Measurements from ENCODE around the gene STK38L. TPM values are rescaled to one million over a fixed set of nuclear protein-coding genes. Genes with fewer than 3 reads are reported as not detected.

Gene STK38L
- total and polyA plus RNA-seq, 2 of the 8 experiments (the other 6 are each of a cell fraction or from before 2014, with no cell fraction given), result 8.1 to 63.6 TPM

GRCh38 chr12:27303139-27304111, 59.3 kb downstream of the STK38L start:
- no peak overlapping the region for H3K23ac ChIP-seq (ENCODE audit: insufficient read length)
- CTCF ChIA-PET (ENCODE audit: partially characterized antibody), result interaction anchor here (0.7 to 2.2 kb wide), 10 partner anchors 18 to 287 kb away, joined by 3 to 9 read pairs (median 4); partner anchors contain the start of gene C12orf71
- H3K4ac ChIP-seq (replicated peaks; ENCODE audit: insufficient read length, low read depth, low read length), result no peak overlapping the region
- no peak overlapping the region for H2AFZ ChIP-seq (ENCODE audit: low read length)
- 81 to 100% methylated on average over 2 to 3 of the region's 3 CpGs for WGBS, 2 experiments (ENCODE audit: extremely low coverage in 1 of 2, insufficient coverage in 1 of 2, insufficient read length in 1 of 2, insufficient replicate concordance in 2 of 2, low coverage in 1 of 2, low lambda C conversion rate in 2 of 2, missing lambda C conversion rate in 1 of 2)
- H3K4me3 ChIP-seq (ENCODE audit: extremely low read depth in 1 of 4, insufficient read depth in 2 of 4, low read depth in 3 of 4, low read length in 4 of 4), result no peak overlapping the region
- no peaks in the 10 kb centered on the region for H3K79me1 ChIP-seq (ENCODE audit: low read depth, low read length)
- H4K91ac ChIP-seq (replicated peaks; ENCODE audit: insufficient read length, low read length), result no peak overlapping the region
- no peaks in the 10 kb centered on the region for H3K23me2 ChIP-seq (ENCODE audit: low read depth, low read length)
- no peaks in the 10 kb centered on the region for H4K20me1 ChIP-seq (replicated peaks in 1 of 2; ENCODE audit: control insufficient read depth in 1 of 2, insufficient read depth in 2 of 2, low read length in 2 of 2)
- no peak for TF ChIP-seq KDM4A (IDR thresholded peaks at IDR 0.05; ENCODE audit: low read depth, low read length, severe bottlenecking)
- no peak for TF ChIP-seq YY1 (IDR thresholded peaks at IDR 0.05; ENCODE audit: low read depth, low read length)
- no peak for TF ChIP-seq GTF2F1 (IDR thresholded peaks at IDR 0.05; ENCODE audit: borderline replicate concordance, low read depth, low read length)
- no peak for TF ChIP-seq SP1 (IDR thresholded peaks at IDR 0.05; ENCODE audit: low read depth, low read length)
- TF ChIP-seq MAFK (IDR thresholded peaks at IDR 0.05; ENCODE audit: low read depth, low read length), result no peak
- no peak overlapping the region for H2BK15ac ChIP-seq (ENCODE audit: low read length)
- H2BK120ac ChIP-seq (replicated peaks; ENCODE audit: low read depth, low read length), result no peak overlapping the region
- no peaks in the 10 kb centered on the region for H3K4me1 ChIP-seq (replicated peaks in 1 of 4; ENCODE audit: control insufficient read depth in 3 of 4, insufficient read depth in 4 of 4, low read length in 3 of 4)
- H3K9me3 ChIP-seq (ENCODE audit: insufficient read depth in 2 of 2, low read depth in 1 of 2, low read length in 1 of 2), result no peaks in the 10 kb centered on the region
- H2AK5ac ChIP-seq (ENCODE audit: low read depth, low read length), result no peak overlapping the region
- H4K8ac ChIP-seq (ENCODE audit: extremely low read depth, insufficient read depth, low read length), result no peak overlapping the region; the same call in 1 of the 2 replicates
- H2BK20ac ChIP-seq (ENCODE audit: low read length), result no peak overlapping the region
- FAIRE-seq, result no peak
- peaks cover 0 to 19% (median 3%) of the 10 kb centered on the region in 4 experiments; a peak in 2 of 8 replicates for H3K36me3 ChIP-seq (ENCODE audit: control insufficient read depth in 2 of 4, insufficient read depth in 4 of 4, low read length in 3 of 4)
- H2BK5ac ChIP-seq (ENCODE audit: low read depth, low read length), result no peak overlapping the region
- H3K27ac ChIP-seq (ENCODE audit: low read depth, low read length), result no peak overlapping the region
- POLR2A ChIA-PET (ENCODE audit: partially characterized antibody), result interaction anchor here (1.0 kb wide), 1 partner anchor 27 kb away, joined by 3 read pairs; no protein-coding TSS in a partner anchor
- no peak overlapping the region for H3K14ac ChIP-seq (ENCODE audit: insufficient read length)
- no peak overlapping the region; a peak in 1 of 7 replicates for H3K9ac ChIP-seq (replicated peaks in 1 of 4; ENCODE audit: extremely low read depth in 1 of 4, low read depth in 3 of 4, low read length in 3 of 4)
- H3K79me2 ChIP-seq (ENCODE audit: control insufficient read depth in 1 of 2, insufficient read depth in 2 of 2, low read length in 2 of 2), result no peaks in the 10 kb centered on the region
- H3K18ac ChIP-seq (ENCODE audit: extremely low read depth, low read length), result no peak overlapping the region
- H3K4me2 ChIP-seq (ENCODE audit: insufficient read depth in 1 of 2, low read depth in 2 of 2, low read length in 2 of 2), result no peak overlapping the region
- H3K56ac ChIP-seq (replicated peaks; ENCODE audit: insufficient read length, low read depth, low read length), result no peak overlapping the region
- DNase-seq (ENCODE audit: low read depth in 1 of 2, low spot score in 2 of 2), result no peak
- no peaks in the 10 kb centered on the region for H3K27me3 ChIP-seq (replicated peaks in 1 of 4; ENCODE audit: control insufficient read depth in 3 of 4, extremely low read depth in 1 of 4, insufficient read depth in 3 of 4, low read length in 3 of 4)
- no peak overlapping the region for H4K5ac ChIP-seq (ENCODE audit: insufficient read length, low read depth, low read length)
- no peak overlapping the region for H2BK12ac ChIP-seq (ENCODE audit: low read depth, low read length)

All from H1 (cell line).